Smooth muscle cell (in vitro differentiated cells): Measurements from ENCODE around the gene ZBED4. TPM values are rescaled to one million over a fixed set of nuclear protein-coding genes. Genes with fewer than 3 reads are reported as not detected.

Experiments used
- DNase-seq: peaks from one replicate; lab custom pipeline; 2025; ENCODE audit not compliant: unreplicated experiment; lab: John Stamatoyannopoulos, UW
- H2AFZ ChIP-seq: fragments of 200-600 bp; sonication (generic); 2 replicates; pipeline ENCODE4 v1.6.0; 2016; ENCODE audit warnings: antibody characterized with exemption, low read depth, mild to moderate bottlenecking
- H3F3A ChIP-seq: fragments of 200-600 bp; sonication (generic); 2 replicates; pipeline ENCODE4 v1.6.0; 2017; ENCODE audit warnings: antibody characterized with exemption, low read depth
- H3K27ac ChIP-seq: fragments of 200-600 bp; sonication (generic); 2 replicates; pipeline ENCODE4 v1.5.1; 2016; ENCODE audit warnings: low read depth, mild to moderate bottlenecking
- H3K27me3 ChIP-seq: fragments of 200-600 bp; sonication (generic); 2 replicates; pipeline ENCODE4 v1.6.1; 2016; ENCODE audit warnings: low read depth, mild to moderate bottlenecking
- H3K36me3 ChIP-seq: fragments of 200-600 bp; sonication (generic); 2 replicates; pipeline ENCODE4 v1.5.1; 2016; ENCODE audit warnings: low read depth
- H3K4me1 ChIP-seq: fragments of 200-600 bp; sonication (generic); 2 replicates; pipeline ENCODE4 v1.5.1; 2016; ENCODE audit warnings: low read depth
- H3K4me2 ChIP-seq: fragments of 200-600 bp; sonication (generic); 2 replicates; pipeline ENCODE4 v1.6.0; 2016; ENCODE audit warnings: mild to moderate bottlenecking
- H3K4me3 ChIP-seq: fragments of 200-600 bp; sonication (generic); 2 replicates; pipeline ENCODE4 v1.5.1; 2016; ENCODE audit warnings: mild to moderate bottlenecking
- H3K79me2 ChIP-seq: fragments of 200-600 bp; sonication (generic); 2 replicates; pipeline ENCODE4 v1.6.0; 2016; ENCODE audit warnings: low read depth, mild to moderate bottlenecking
- H3K9ac ChIP-seq: fragments of 200-600 bp; sonication (generic); 2 replicates; pipeline ENCODE4 v1.6.0; 2016; ENCODE audit warnings: low read depth
- H3K9me3 ChIP-seq: fragments of 200-600 bp; sonication (generic); replicated peaks from 2 replicates; pipeline ENCODE4 v1.5.1; 2016; ENCODE audit warnings: low read depth
- H4K20me1 ChIP-seq: fragments of 200-600 bp; sonication (generic); 2 replicates; pipeline ENCODE4 v1.6.0; 2016; ENCODE audit warnings: low read depth
- CTCF ChIP-seq: fragments of 200-600 bp; sonication (generic); IDR thresholded peaks from 2 replicates; pipeline ENCODE4 v1.5.1; 2017; ENCODE audit warnings: borderline replicate concordance, mild to moderate bottlenecking, antibody characterized with exemption; ENCODE audit not compliant: insufficient read depth, poor library complexity, severe bottlenecking
- WGBS: methylation state at CpG from one replicate; pipeline ENCODE4 v1.1.7; 2016; ENCODE audit warnings: low lambda C conversion rate; 5-methylcytosine and 5-hydroxymethylcytosine counted together
- polyA plus RNA-seq: library from polyadenylated mRNA; unstranded; fragments of >200 nt; fragmentation: Nextera tagmentation; extraction: Ambion mirVana; gene quantifications from 2 replicates; pipeline ENCODE4 v1.2.1, GENCODE V29; 2016
- total RNA-seq: library from RNA; depleted of rRNA; stranded (reverse); fragments of >200 nt; gene quantifications from 2 replicates; pipeline ENCODE4 v1.2.3, GENCODE V29; 2014

ZBED4 gene
- total and polyA plus RNA-seq, 2 experiments from 2014 or later: 12.1 to 16.6 TPM

DNA sequence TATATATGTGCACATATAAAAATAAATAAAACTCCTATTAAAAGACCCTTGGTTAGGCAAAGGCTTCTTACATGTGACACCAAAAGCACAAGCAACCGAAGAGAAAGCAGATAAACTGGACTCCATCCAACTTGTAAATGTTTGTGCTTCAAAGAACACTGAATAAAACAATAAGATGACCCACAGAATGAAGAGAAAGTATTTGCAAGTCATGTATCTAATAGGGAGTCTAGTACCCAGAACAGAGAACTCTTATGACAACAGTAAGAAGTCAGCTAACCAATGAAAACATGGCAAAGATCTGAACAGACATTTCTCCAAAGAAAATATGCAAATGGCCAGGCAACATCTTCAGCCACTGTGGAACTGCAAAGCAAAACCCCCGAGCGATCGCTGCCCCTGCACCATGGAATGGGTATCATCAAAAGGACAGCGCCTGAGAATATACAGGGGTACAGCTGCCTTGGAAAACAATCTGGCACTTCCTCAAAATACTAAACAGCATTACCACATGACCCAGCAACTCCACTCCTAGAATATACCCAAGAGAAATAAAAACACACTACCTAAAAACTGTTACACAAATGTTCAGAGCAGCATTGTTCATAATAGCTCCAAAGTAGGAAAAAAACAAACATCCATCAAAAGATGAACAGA lies 43.2 kb upstream of the ZBED4 start:
- H3F3A ChIP-seq: peaks cover 4% of the 10 kb centered on the region
- no peaks in the 10 kb centered on the region for H3K4me1 ChIP-seq
- DNase-seq: no peak
- H3K9ac ChIP-seq: no peak overlapping the region
- H3K36me3 ChIP-seq: peaks cover 3% of the 10 kb centered on the region
- H2AFZ ChIP-seq: no peak overlapping the region
- no peaks in the 10 kb centered on the region for H3K9me3 ChIP-seq
- no peak overlapping the region for H3K4me3 ChIP-seq
- no peak for TF ChIP-seq CTCF
- WGBS: 91% methylated on average over 5 of the region's 5 CpGs
- H3K4me2 ChIP-seq: no peak overlapping the region
- H3K79me2 ChIP-seq: peaks cover 100% of the 10 kb centered on the region
- H4K20me1 ChIP-seq: peaks cover 100% of the 10 kb centered on the region
- no peaks in the 10 kb centered on the region for H3K27me3 ChIP-seq
- H3K27ac ChIP-seq: no peak overlapping the region

GRCh38 chr22:49811020-49811791 lies 42.4 kb upstream of the ZBED4 start:
- Histone ChIP-seq H3K9ac (no peak overlapping the region), H3F3A (peaks cover 4% of the 10 kb centered on the region), H3K27me3 (no peaks in the 10 kb centered on the region), H3K27ac (no peak overlapping the region), H2AFZ (no peak overlapping the region), H3K4me2 (no peak overlapping the region), H3K4me1 (no peaks in the 10 kb centered on the region), H3K79me2 (peaks cover 100% of the 10 kb centered on the region), H3K4me3 (no peak overlapping the region), H3K36me3 (peaks cover 3% of the 10 kb centered on the region), H4K20me1 (peaks cover 100% of the 10 kb centered on the region), H3K9me3 (no peaks in the 10 kb centered on the region)
- DNase-seq: no peak
- WGBS: 96% methylated on average over 18 of the region's 18 CpGs
- TF ChIP-seq CTCF: no peak

DNA sequence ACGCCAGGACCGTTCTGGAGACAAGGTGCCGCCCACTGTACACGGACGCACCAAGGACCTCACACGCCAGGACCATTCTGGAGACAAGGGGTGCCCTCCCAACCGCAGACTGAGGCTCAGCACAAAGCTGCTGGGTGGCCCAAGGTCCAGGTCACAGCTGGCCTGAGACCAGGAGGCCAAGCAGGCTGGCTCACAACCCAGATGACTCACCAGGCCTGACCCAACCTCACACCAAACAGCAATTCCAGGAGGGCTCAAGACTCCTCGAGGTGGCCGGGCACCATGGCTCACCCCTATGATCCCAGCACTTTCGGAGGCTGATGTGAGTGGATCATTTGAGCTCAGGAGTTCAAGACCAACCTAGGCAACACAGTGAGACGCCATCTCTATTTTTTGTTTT lies 40.8 kb upstream of the ZBED4 start:
- TF ChIP-seq CTCF: no peak
- peaks cover 100% of the 10 kb centered on the region for H3K79me2 ChIP-seq
- H3K9ac ChIP-seq: no peak overlapping the region
- no peak for DNase-seq
- no peaks in the 10 kb centered on the region for H3K27me3 ChIP-seq
- H3K36me3 ChIP-seq: peaks cover 5% of the 10 kb centered on the region
- H3K9me3 ChIP-seq: no peaks in the 10 kb centered on the region
- no peak overlapping the region for H3K27ac ChIP-seq
- no peaks in the 10 kb centered on the region for H3K4me1 ChIP-seq
- 98% methylated on average over 11 of the region's 11 CpGs for WGBS
- H3K4me3 ChIP-seq: no peak overlapping the region
- no peak overlapping the region for H3K4me2 ChIP-seq
- no peak overlapping the region for H2AFZ ChIP-seq
- H4K20me1 ChIP-seq: peaks cover 100% of the 10 kb centered on the region
- peaks cover 4% of the 10 kb centered on the region for H3F3A ChIP-seq
